Measurements from ENCODE around the gene ANXA10.

Gene ANXA10

GRCh38 chr4:168124008-168124641 is 31.8 kb downstream of the ANXA10 start:
- no peak overlapping the region for H3K27ac ChIP-seq (ENCODE audit: low read length)
- no peak overlapping the region for H2AFZ ChIP-seq (ENCODE audit: low read depth, low read length)
- no peaks in the 10 kb centered on the region for H3K36me3 ChIP-seq (replicated peaks; ENCODE audit: low read depth, low read length)
- H3K4me2 ChIP-seq (ENCODE audit: low read length): no peak overlapping the region
- H3K79me2 ChIP-seq (ENCODE audit: low read length): no peaks in the 10 kb centered on the region
- H4K20me1 ChIP-seq (ENCODE audit: insufficient read depth, low read length): no peaks in the 10 kb centered on the region
- peaks cover 3% of the 10 kb centered on the region for H3K4me1 ChIP-seq (ENCODE audit: low read length)
- no peaks in the 10 kb centered on the region for H3K27me3 ChIP-seq (ENCODE audit: low read depth, low read length)
- TF ChIP-seq CTCF (IDR thresholded peaks at IDR 0.05; ENCODE audit: low read depth, low read length): no peak
- no peak for TF ChIP-seq EZH2phosphoT487 (IDR thresholded peaks at IDR 0.05; ENCODE audit: low read depth)
- no peaks in the 10 kb centered on the region for H3K9me3 ChIP-seq (ENCODE audit: insufficient read depth, low read length)
- H3K9ac ChIP-seq (ENCODE audit: low read length): no peak overlapping the region
- H3K4me3 ChIP-seq (ENCODE audit: low read length): no peak overlapping the region

- H2AFZ ChIP-seq (ENCODE audit: low read depth, low read length): no peak overlapping the region
- no peak overlapping the region for H3K4me3 ChIP-seq (ENCODE audit: low read length)
- TF ChIP-seq EZH2phosphoT487 (IDR thresholded peaks at IDR 0.05; ENCODE audit: low read depth): no peak
- no peak overlapping the region for H3K27ac ChIP-seq (ENCODE audit: low read length)
- peaks cover 9% of the 10 kb centered on the region for H3K4me1 ChIP-seq (ENCODE audit: low read length)
- no peaks in the 10 kb centered on the region for H3K79me2 ChIP-seq (ENCODE audit: low read length)
- no peak overlapping the region for H3K9ac ChIP-seq (ENCODE audit: low read length)
- H4K20me1 ChIP-seq (ENCODE audit: insufficient read depth, low read length): no peaks in the 10 kb centered on the region
- H3K4me2 ChIP-seq (ENCODE audit: low read length): no peak overlapping the region
- no peaks in the 10 kb centered on the region for H3K36me3 ChIP-seq (replicated peaks; ENCODE audit: low read depth, low read length)
- H3K27me3 ChIP-seq (ENCODE audit: low read depth, low read length): no peaks in the 10 kb centered on the region
- no peaks in the 10 kb centered on the region for H3K9me3 ChIP-seq (ENCODE audit: insufficient read depth, low read length)
Observed at GRCh38 chr4:168126952-168127351, 34.6 kb downstream of the ANXA10 start.

GRCh38 chr4:168128601-168129000 is 36.3 kb downstream of the ANXA10 start:
- no peaks in the 10 kb centered on the region for H3K9me3 ChIP-seq (ENCODE audit: insufficient read depth, low read length)
- H3K27me3 ChIP-seq (ENCODE audit: low read depth, low read length): no peaks in the 10 kb centered on the region
- H3K9ac ChIP-seq (ENCODE audit: low read length): no peak overlapping the region
- H3K4me3 ChIP-seq (ENCODE audit: low read length): no peak overlapping the region
- H4K20me1 ChIP-seq (ENCODE audit: insufficient read depth, low read length): no peaks in the 10 kb centered on the region
- no peaks in the 10 kb centered on the region for H3K79me2 ChIP-seq (ENCODE audit: low read length)
- H3K4me1 ChIP-seq (ENCODE audit: low read length): peaks cover 9% of the 10 kb centered on the region
- no peak overlapping the region for H3K4me2 ChIP-seq (ENCODE audit: low read length)
- TF ChIP-seq CTCF (IDR thresholded peaks at IDR 0.05; ENCODE audit: low read depth, low read length) (no peak), EZH2phosphoT487 (IDR thresholded peaks at IDR 0.05; ENCODE audit: low read depth) (no peak)
- H2AFZ ChIP-seq (ENCODE audit: low read depth, low read length): no peak overlapping the region
- no peak overlapping the region for H3K27ac ChIP-seq (ENCODE audit: low read length)
- H3K36me3 ChIP-seq (replicated peaks; ENCODE audit: low read depth, low read length): no peaks in the 10 kb centered on the region

GRCh38 chr4:168129046-168129772 is 36.9 kb downstream of the ANXA10 start:
- TF ChIP-seq CTCF (IDR thresholded peaks at IDR 0.05; ENCODE audit: low read depth, low read length): no peak
- TF ChIP-seq EZH2phosphoT487 (IDR thresholded peaks at IDR 0.05; ENCODE audit: low read depth): no peak
- Histone ChIP-seq H3K9me3 (ENCODE audit: insufficient read depth, low read length) (no peaks in the 10 kb centered on the region), H3K4me1 (ENCODE audit: low read length) (peaks cover 9% of the 10 kb centered on the region), H3K4me2 (ENCODE audit: low read length) (no peak overlapping the region), H3K36me3 (replicated peaks; ENCODE audit: low read depth, low read length) (no peaks in the 10 kb centered on the region), H2AFZ (ENCODE audit: low read depth, low read length) (no peak overlapping the region), H3K27me3 (ENCODE audit: low read depth, low read length) (no peaks in the 10 kb centered on the region), H3K79me2 (ENCODE audit: low read length) (no peaks in the 10 kb centered on the region), H3K9ac (ENCODE audit: low read length) (no peak overlapping the region), H4K20me1 (ENCODE audit: insufficient read depth, low read length) (no peaks in the 10 kb centered on the region), H3K4me3 (ENCODE audit: low read length) (no peak overlapping the region), H3K27ac (ENCODE audit: low read length) (no peak overlapping the region)
